SKM-1 treated with dmso at 0.1 percent for 144 hours (cell line): ENCODE measurements around the gene IGFBP6.

Experiments used
- DNase-seq: peaks from one replicate; lab custom pipeline; 2025; ENCODE audit not compliant: unreplicated experiment; lab: John Stamatoyannopoulos, UW

Gene IGFBP6

DNA sequence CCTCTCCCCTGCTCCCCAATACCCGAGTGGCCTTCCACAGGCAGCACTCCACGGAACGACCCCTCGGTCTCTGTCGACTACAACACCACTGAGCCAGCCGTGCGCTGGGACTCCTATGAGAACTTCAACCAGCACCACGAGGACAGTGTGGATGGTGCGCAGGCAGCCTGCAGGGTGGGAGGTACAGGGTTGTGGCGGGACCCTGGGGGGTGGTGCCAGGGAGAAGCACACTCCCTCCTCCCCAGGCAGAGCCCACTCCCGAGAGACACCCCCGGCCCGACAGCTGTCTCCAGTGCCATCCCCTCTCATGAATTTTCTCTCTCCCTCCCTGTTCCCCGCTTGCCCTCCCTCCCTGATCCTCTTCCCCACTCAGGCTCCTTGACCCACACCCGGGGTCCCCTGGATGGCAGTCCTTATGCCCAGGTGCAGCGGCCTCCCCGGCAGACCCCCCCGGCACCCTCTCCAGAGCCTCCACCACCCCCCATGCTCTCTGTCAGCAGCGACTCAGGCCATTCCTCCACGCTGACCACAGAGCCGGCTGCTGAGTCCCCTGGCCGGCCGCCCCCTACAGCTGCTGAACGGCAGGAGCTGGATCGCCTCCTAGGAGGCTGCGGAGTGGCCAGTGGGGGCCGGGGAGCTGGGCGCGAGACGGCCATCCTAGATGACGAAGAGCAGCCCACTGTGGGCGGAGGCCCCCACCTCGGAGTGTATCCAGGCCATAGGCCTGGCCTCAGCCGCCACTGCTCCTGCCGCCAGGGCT is 38.6 kb upstream of the IGFBP6 start:
- DNase-seq, result no peak

DNA sequence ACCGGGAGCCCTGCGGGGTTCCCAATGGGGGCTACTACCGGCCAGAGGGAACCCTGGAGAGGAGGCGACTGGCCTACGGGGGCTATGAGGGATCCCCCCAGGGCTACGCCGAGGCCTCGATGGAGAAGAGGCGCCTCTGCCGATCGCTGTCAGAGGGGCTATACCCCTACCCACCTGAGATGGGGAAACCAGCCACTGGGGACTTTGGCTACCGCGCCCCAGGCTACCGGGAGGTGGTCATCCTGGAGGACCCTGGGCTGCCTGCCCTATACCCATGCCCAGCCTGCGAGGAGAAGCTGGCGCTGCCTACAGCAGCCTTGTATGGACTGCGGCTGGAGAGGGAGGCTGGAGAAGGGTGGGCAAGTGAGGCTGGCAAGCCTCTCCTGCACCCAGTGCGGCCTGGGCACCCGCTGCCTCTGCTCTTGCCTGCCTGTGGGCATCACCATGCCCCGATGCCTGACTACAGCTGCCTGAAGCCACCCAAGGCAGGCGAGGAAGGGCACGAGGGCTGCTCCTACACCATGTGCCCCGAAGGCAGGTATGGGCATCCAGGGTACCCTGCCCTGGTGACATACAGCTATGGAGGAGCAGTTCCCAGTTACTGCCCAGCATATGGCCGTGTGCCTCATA is 37.9 kb upstream of the IGFBP6 start:
- no peak for DNase-seq

- DNase-seq, result no peak
These were observed 37.3 kb upstream of the IGFBP6 start for GRCh38 chr12:53060064-53060720.

GRCh38 chr12:53060721-53061276 is 36.7 kb upstream of the IGFBP6 start:
- no peak for DNase-seq

DNA sequence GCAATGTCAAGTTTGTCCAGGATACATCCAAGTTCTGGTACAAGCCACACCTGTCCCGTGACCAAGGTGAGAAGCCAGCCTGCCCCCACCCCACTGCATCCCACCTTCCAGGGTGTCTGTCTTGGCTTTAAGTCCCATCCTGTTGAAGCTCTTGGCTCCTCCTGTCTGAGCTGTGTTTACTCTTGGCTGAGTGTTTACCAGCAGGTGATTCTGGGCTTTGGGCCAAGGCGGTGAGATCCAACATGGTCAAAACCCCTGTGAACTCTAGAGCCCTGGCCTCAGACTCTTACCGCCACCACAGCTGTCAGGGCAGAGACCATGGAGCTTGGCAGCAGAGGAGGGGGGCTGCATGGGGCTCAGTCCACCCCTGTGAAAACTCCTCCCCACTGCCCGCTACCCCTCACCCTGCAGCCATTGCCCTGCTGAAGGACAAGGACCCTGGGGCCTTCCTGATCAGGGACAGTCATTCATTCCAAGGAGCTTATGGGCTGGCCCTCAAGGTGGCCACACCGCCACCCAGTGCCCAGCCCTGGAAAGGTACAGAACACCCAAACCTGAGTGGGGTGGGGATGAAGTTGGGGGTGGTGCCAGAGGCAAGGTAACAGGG is 36.0 kb upstream of the IGFBP6 start:
- no peak for DNase-seq

DNA sequence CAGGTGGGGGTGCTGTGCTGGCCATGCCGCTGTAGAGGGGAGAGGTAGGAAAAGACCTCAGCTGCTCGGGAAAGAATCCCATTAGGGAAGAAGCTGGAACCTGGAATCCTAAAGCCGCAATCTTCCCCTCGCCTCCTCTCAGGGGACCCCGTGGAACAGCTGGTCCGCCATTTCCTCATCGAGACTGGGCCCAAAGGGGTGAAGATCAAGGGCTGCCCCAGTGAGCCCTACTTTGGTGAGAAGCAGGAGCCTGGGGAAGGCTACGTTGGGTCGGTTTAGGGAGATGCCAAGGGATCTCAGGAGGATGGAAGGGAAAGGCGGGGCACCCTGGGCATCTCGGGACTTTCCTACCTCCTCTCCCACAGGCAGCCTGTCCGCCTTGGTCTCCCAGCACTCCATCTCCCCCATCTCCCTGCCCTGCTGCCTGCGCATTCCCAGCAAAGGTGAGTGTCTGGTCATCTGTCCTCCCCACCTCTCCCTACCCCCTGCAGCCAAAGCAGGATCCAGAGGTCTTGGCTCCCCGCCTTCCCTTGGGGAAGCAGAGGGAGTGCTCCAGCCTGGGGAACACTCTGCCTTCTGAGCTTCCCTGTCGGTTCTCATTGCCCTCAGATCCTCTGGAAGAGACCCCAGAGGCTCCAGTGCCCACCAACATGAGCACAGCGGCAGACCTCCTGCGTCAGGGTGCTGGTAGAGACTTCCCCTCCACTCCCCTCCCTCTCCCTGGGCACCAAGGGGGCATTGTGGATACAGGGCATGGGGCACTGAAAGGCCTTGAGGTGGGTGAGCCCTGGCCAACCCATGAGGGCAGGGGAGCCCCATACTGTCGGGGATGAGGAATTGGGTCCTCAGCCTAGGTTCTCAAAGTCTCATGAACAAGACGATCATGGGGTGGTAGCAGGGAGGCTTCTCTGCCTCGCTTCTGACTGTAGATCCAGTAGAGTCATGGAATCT is 35.2 kb upstream of the IGFBP6 start:
- DNase-seq, result no peak

- DNase-seq, result no peak
These were observed 34.3 kb upstream of the IGFBP6 start for GRCh38 chr12:53062977-53063707.

GRCh38 chr12:53063708-53064612 is 33.5 kb upstream of the IGFBP6 start:
- no peak for DNase-seq

DNA sequence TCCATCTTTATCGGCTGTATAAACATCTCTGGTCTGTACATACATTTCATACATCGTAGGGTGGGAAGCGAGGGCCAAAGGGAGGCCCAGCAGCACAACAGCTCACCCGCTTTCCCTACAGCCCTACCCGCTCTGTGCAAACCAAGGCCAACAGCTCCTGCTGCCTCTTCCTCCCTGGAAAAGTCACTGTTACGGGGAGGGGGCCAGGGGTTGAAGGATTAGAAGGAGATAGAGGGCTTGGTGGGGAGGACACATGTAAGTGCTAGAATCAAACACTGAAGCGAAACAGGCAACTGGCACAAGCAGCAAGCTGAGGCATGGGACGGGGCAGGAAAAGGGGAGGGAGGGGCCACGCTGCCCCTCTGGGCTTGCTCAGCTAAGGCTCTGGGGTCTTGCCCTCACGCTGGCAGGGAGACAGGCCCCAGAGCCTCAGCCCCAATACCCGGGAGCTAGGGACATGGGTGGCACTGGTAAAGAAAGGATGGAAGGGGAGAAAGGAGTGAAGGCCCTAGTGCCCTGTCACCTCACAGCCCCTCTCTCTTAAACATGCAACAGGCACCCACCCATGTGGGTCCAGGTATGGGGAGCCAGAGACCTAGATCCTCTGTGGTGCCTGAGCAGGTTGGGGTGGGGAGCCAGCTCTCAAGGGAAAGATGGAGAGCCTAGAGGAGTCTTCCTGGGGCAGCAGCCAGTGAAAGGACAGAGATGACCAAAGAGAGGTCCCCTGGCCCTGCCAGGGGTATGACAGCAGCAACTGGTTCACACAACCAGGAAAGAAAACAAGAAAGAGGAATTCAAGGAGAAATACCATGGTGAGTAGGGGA is 32.6 kb upstream of the IGFBP6 start:
- DNase-seq, result no peak

- DNase-seq, result no peak
These were observed 32.0 kb upstream of the IGFBP6 start for GRCh38 chr12:53065470-53065869.

- peak; percentile 13 for DNase-seq
These were observed 31.2 kb upstream of the IGFBP6 start for GRCh38 chr12:53065975-53066931.

DNA sequence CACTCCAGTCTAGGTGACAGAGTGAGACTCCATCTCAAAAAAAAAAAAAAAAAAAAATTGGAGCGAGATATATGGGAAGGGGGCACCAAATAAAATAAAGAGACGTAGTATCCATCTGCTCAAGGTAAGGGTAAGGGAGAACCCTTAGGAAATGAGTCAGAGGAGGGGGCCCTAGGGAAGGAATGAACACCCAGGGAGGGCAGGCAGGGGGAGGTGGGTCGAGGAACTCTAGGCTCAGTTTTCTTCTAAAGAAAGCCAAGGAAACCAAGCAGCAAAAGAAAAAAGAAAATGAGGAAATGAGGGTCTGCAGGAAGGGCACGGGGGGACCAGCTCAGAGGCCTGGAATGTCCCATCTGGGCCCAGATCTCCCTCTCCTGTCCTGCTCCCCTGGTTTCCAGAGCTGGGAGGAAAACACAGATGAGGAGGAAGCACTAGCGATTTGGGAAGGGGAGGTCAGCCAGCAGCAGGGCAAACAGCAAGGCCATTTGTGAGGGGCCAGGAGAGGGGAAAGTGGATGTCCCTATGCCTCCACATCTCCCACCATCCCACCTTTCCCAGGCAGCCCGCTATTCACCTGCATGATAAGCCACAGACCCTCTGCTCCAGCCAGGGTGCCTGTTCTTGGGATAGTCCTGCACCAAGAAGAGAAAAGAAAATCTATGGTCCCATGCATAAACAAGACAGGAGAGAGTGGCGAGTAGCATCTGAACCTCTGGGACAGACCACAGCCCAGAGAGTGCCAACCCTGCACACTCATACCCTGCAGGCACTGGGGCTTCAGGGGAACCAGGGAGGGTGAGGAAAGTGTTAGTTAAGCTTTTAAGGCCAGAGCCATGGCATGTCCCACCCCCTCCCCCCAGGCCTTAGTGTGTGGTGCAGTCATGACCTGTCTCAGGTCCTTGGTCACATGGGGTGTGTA is 30.1 kb upstream of the IGFBP6 start:
- no peak for DNase-seq

- no peak for DNase-seq
These were observed 29.3 kb upstream of the IGFBP6 start for GRCh38 chr12:53067993-53068770.

GRCh38 chr12:53068811-53069585 is 28.5 kb upstream of the IGFBP6 start:
- DNase-seq, result no peak
